ENCODE data around the gene ILK.

Gene ILK

GRCh38 chr11:6574816-6575715 lies 28.5 kb upstream of the ILK start:
- no peak for DNase-seq

- DNase-seq, result no peak
Observed at GRCh38 chr11:6576471-6577373, 26.9 kb upstream of the ILK start.

- DNase-seq, result no peak
Observed at GRCh38 chr11:6578134-6578533, 25.4 kb upstream of the ILK start.

GRCh38 chr11:6579681-6580080 lies 23.9 kb upstream of the ILK start:
- DNase-seq, result no peak

- DNase-seq, result no peak
Observed at GRCh38 chr11:6583584-6583983, 20.0 kb upstream of the ILK start.

GRCh38 chr11:6584528-6584927 lies 19.0 kb upstream of the ILK start:
- no peak for DNase-seq

GRCh38 chr11:6586434-6587359 lies 16.9 kb upstream of the ILK start:
- DNase-seq, result no peak

GRCh38 chr11:6587360-6587953 lies 16.1 kb upstream of the ILK start:
- DNase-seq, result no peak

GRCh38 chr11:6588018-6588417 lies 15.6 kb upstream of the ILK start:
- no peak for DNase-seq

- DNase-seq, result no peak
Observed at GRCh38 chr11:6594142-6594768, 9.3 kb upstream of the ILK start.

- DNase-seq, result no peak
Observed at GRCh38 chr11:6596239-6596877, 7.2 kb upstream of the ILK start.

- no peak for DNase-seq
Observed at GRCh38 chr11:6598555-6598954, 5.0 kb upstream of the ILK start.

GRCh38 chr11:6599449-6599848 lies 4.1 kb upstream of the ILK start:
- DNase-seq, result no peak

- DNase-seq, result no peak
Observed at GRCh38 chr11:6599881-6600390, 3.6 kb upstream of the ILK start.

- DNase-seq, result no peak
Observed at GRCh38 chr11:6601041-6601461, 2.5 kb upstream of the ILK start.

GRCh38 chr11:6602096-6602940 lies 1.3 kb upstream of the ILK start:
- DNase-seq, result no peak

- no peak for DNase-seq
Observed at GRCh38 chr11:6604081-6604626, 580 bp downstream of the ILK start.

- no peak for DNase-seq
Observed at GRCh38 chr11:6604790-6605189, 1.2 kb downstream of the ILK start.

- DNase-seq, result no peak
Observed at GRCh38 chr11:6606471-6607189, 3.1 kb downstream of the ILK start.
